HG02678 (cell line): ENCODE data around the gene HOGA1.

Experiments
- ATAC-seq: cut with Tn5 transposase; IDR thresholded peaks from one replicate; pipeline ENCODE4 v1.9.1; 2021; ENCODE audit warnings: mild to moderate bottlenecking, moderate library complexity; ENCODE audit not compliant: unreplicated experiment

HOGA1 gene

GRCh38 chr10:97584060-97584797 lies at the start of gene HOGA1:
Gene HOGA1 (plus strand): TSS chr10:97584389. CDS start chr10:97584704, 315 bp downstream.
- no peak for ATAC-seq

GRCh38 chr10:97534746-97535367 lies 49.3 kb upstream of the HOGA1 start:
- ATAC-seq = no peak

- no peak for ATAC-seq
Measured at GRCh38 chr10:97537186-97537869, 46.9 kb upstream of the HOGA1 start.

- ATAC-seq = no peak
Measured at GRCh38 chr10:97538411-97538810, 45.8 kb upstream of the HOGA1 start.

GRCh38 chr10:97538839-97539238 lies 45.4 kb upstream of the HOGA1 start:
- no peak for ATAC-seq

GRCh38 chr10:97539523-97540200 lies 44.5 kb upstream of the HOGA1 start:
- ATAC-seq = no peak

- ATAC-seq = no peak
Measured at GRCh38 chr10:97540669-97541500, 43.3 kb upstream of the HOGA1 start.

GRCh38 chr10:97542169-97543024 lies 41.8 kb upstream of the HOGA1 start:
- ATAC-seq = no peak

GRCh38 chr10:97543025-97543546 lies 41.1 kb upstream of the HOGA1 start:
- no peak for ATAC-seq

GRCh38 chr10:97546456-97547270 lies 37.5 kb upstream of the HOGA1 start:
- ATAC-seq = no peak

GRCh38 chr10:97547271-97547600 lies 37.0 kb upstream of the HOGA1 start:
- ATAC-seq = no peak

- ATAC-seq = no peak
Measured at GRCh38 chr10:97547962-97548361, 36.2 kb upstream of the HOGA1 start.

GRCh38 chr10:97548828-97549455 lies 35.2 kb upstream of the HOGA1 start:
- ATAC-seq = no peak

GRCh38 chr10:97549587-97550322 lies 34.4 kb upstream of the HOGA1 start:
- ATAC-seq = no peak

GRCh38 chr10:97550336-97551149 lies 33.6 kb upstream of the HOGA1 start:
- ATAC-seq = no peak

GRCh38 chr10:97551271-97551670 lies 32.9 kb upstream of the HOGA1 start:
- no peak for ATAC-seq

- no peak for ATAC-seq
Measured at GRCh38 chr10:97553575-97554031, 30.6 kb upstream of the HOGA1 start.
